Activated CD8-positive, alpha-beta T cell treated with anti-CD3 and anti-CD28 coated beads, Interleukin-2, amount 10 ng/mL, durations not matched to agents 7 days and 5 days (primary cell): ENCODE data around the gene PACS1. TPM values are rescaled to one million over a fixed set of nuclear protein-coding genes. Genes with fewer than 3 reads are reported as not detected.
"Not testable (repeated sequence)": the region's sequence is repeated elsewhere in the genome, so short reads cannot be mapped to it uniquely, and the experiment has no call there.

Source experiments
- ATAC-seq: fragments of 150-1000 bp; cut with Tn5 transposase; one replicate; pipeline ENCODE4 v1.10.0; 2021; ENCODE audit warnings: moderate library complexity
- CTCF ChIA-PET: fragments of 350-600 bp; sonication (Branson Sonifier 250); formaldehyde crosslinking; loops from one replicate; lab custom pipeline; 2021; ENCODE audit warnings: antibody characterized with exemption; lab: Charles Lee
- POLR2A ChIA-PET: fragments of 350-600 bp; sonication (Branson Sonifier 250); formaldehyde crosslinking; loops from one replicate; lab custom pipeline; 2021; ENCODE audit warnings: antibody characterized with exemption; lab: Charles Lee
- DNase-seq: peaks from one replicate; pipeline ENCODE4 v3.0.0-alpha.2; 2020
- H3K27ac Mint-ChIP-seq: one replicate; pipeline ENCODE4 v1.8.0; 2021; ENCODE audit warnings: mild to moderate bottlenecking, mixed read lengths
- H3K27me3 Mint-ChIP-seq: one replicate; pipeline ENCODE4 v1.8.0; 2021; ENCODE audit warnings: low read depth, mixed read lengths
- H3K36me3 Mint-ChIP-seq: one replicate; pipeline ENCODE4 v1.8.0; 2021; ENCODE audit warnings: low read depth, mixed read lengths
- H3K4me1 Mint-ChIP-seq: one replicate; pipeline ENCODE4 v1.8.0; 2021; ENCODE audit warnings: low read depth, mixed read lengths
- H3K4me3 Mint-ChIP-seq: one replicate; pipeline ENCODE4 v1.8.0; 2021; ENCODE audit warnings: mild to moderate bottlenecking, mixed read lengths
- H3K9me3 Mint-ChIP-seq: one replicate; pipeline ENCODE4 v1.8.0; 2022; ENCODE audit warnings: mixed read lengths; ENCODE audit not compliant: insufficient read depth
- total RNA-seq, 2 experiments: library from RNA; stranded (reverse); gene quantifications; one replicate each; pipeline ENCODE4 v1.2.3, GENCODE V29; 2021

Gene PACS1
- total RNA-seq, 2 experiments from 2014 or later = 84.6 to 91.6 TPM

DNA sequence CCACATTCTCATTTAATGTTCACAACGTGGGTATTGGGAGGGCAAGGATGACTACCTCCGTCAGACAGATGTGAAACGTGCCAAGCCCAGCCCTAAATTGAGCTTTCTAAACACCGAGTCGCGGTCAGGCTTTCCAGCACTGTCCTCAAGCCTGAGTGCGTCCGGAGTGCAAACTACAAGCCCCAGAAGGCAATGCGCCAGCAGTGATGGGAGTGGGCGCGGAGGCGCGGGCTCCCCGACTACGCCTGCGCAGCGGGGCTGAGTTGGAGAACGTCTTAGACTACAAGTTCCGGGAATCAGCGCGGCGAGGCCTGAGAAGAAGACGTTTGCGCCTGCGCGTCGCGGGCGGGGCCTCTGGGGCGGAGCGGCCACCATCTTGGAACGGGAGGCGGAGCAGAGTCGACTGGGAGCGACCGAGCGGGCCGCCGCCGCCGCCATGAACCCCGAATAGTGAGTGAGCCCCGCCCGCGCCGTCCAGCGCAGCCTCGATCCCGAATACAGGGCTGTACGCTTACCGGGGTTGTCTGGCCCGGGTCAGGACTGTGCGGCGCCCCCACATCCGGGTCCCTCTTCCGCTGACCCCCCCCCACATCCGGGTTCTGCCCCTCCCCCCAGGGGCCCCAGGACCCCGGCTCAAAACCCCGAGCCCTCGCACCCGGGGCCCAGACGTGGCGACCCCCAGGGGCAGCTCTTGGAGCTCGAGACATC lies 198.3 kb downstream of the PACS1 start, which contains the start of gene RAB1B:
Gene RAB1B (plus strand): TSS at position 396 of the 708 bp plus-strand sequence. CDS start 41 bp downstream, at position 437.
- Mint-ChIP-seq H3K4me3 (peak within 1 kb of the TSS; percentile 84), H3K9me3 (no peaks in the 10 kb centered on the region), H3K27ac (peak within 1 kb of the TSS; percentile 98), H3K27me3 (no peaks in the 10 kb centered on the region), H3K4me1 (peaks cover 49% of the 10 kb centered on the region), H3K36me3 (peaks cover 51% of the 10 kb centered on the region)
- ChIA-PET CTCF (interaction anchor here (1.0 to 6.6 kb wide), 7 partner anchors 13 to 409 kb away, joined by 3 to 64 read pairs (median 3); partner anchors contain the start of gene MUS81), POLR2A (interaction anchor here (0.5 to 1.8 kb wide), 13 partner anchors 10 to 397 kb away, joined by 3 to 15 read pairs (median 3); partner anchors contain the start of genes RBM14 and YIF1A)
- ATAC-seq (peak; percentile 86), DNase-seq (peak; percentile 100)

DNA sequence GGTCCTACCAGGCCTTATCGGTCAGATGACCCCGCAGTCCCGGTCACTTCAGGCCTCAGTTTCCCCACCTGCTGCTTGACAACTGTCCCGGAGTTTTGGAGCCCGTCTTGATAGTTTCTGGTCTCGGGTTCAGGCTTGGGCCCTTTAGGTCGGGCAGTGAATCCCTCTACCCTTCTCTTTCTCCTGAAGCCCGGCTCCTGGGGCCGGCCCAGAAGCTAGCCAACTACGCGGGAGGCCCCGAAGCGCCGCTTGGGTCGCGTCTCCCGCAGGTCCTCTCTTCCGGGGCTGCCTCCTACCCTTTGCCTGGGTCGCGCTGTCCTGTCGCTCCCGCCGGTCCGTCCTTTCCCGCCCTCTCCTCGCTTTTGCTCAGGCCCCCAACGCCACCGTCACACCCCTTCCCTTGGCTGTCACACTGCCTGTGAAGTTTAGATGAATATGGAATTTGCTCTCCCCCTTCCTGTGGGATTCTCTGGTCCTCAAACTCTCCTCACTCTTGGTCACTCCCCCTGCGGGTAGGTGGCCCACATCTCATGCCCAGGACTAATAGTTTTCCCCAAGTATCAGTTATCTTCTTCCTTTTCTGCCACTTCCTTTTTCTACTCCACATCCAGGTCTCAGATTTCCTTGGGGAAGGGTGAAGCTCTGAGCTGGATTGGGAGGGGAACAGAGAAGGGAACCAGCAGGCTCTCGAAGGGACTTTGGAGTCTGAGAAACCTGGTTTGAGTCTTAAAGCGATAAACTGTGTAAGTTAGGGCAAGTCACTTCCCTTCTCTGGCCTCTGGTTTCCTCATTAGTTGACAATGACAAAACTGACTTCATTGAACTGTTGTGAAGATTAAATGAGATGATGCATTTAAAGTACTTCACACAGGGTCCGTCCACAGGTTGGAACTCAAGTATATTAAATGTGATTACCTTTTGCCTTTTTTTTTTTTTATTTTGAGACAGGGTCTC lies 199.2 kb downstream of the PACS1 start:
- DNase-seq (peak; percentile 38), ATAC-seq (no peak)
- POLR2A ChIA-PET = interaction anchor here (0.5 to 1.8 kb wide), 3 partner anchors 20 to 234 kb away, joined by 3 to 5 read pairs (median 3); partner anchors contain the start of gene YIF1A
- peaks cover 52% of the 10 kb centered on the region for H3K4me1 Mint-ChIP-seq
- H3K27me3 Mint-ChIP-seq = no peaks in the 10 kb centered on the region
- H3K27ac Mint-ChIP-seq = peak overlapping the region; percentile 98
- no peaks in the 10 kb centered on the region for H3K9me3 Mint-ChIP-seq
- peak overlapping the region; percentile 84 for H3K4me3 Mint-ChIP-seq
- H3K36me3 Mint-ChIP-seq = peaks cover 51% of the 10 kb centered on the region
- CTCF ChIA-PET = interaction anchor here (1.1 to 6.6 kb wide), 4 partner anchors 12 to 49 kb away, joined by 3 to 64 read pairs (median 3); no protein-coding TSS in a partner anchor

DNA sequence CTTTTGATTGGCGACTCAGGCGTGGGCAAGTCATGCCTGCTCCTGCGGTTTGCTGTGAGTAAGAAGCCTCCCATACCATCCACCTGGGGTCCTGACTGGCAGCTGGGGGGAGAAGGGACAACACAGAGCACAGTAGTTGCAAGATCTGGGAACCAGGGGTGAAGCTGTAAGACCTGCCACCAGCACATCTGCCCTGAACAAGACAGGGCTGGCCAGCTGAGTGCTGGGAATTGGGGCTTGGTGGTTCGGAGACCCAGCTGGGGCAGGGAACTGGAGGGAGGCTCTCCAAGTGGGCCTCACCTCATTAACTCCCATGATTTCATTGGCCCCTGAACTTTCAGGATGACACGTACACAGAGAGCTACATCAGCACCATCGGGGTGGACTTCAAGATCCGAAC lies 201.7 kb downstream of the PACS1 start:
- Mint-ChIP-seq H3K36me3 (peaks cover 59% of the 10 kb centered on the region), H3K27ac (no peak overlapping the region), H3K4me1 (peaks cover 49% of the 10 kb centered on the region), H3K27me3 (no peaks in the 10 kb centered on the region), H3K9me3 (no peaks in the 10 kb centered on the region), H3K4me3 (no peak overlapping the region)
- no peak for ATAC-seq
- DNase-seq = no peak
- POLR2A ChIA-PET = interaction anchor here (0.7 to 3.0 kb wide), 3 partner anchors 10 to 201 kb away, joined by 3 to 16 read pairs (median 5); no protein-coding TSS in a partner anchor
- CTCF ChIA-PET = interaction anchor here (0.6 to 6.6 kb wide), 4 partner anchors 10 to 382 kb away, joined by 3 to 64 read pairs (median 3); no protein-coding TSS in a partner anchor

DNA sequence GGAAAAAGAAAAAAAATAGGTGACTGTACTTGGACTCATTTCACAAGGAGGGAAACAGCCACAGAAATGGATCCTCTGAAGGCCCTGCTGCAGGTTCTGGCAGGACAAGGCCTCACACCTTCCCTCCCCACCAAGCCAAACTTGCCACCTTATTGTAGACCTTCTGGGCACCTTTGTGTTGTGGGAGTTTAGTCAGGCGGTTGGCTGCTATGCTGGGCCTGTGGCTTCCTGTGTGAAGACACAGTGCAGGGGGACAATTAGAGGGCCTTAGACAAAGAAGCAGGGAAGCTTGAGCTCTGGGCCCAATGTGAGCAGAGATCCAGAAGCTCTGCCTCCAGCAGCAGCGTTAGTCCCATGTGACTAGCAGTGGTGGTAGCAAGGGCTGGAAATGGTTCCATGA lies 202.5 kb downstream of the PACS1 start:
- POLR2A ChIA-PET = interaction anchor here (0.9 to 3.0 kb wide), 2 partner anchors 9 to 40 kb away, joined by 3 to 16 read pairs; no protein-coding TSS in a partner anchor
- ATAC-seq (no peak), DNase-seq (peak; percentile 50)
- H3K4me1 Mint-ChIP-seq = peaks cover 50% of the 10 kb centered on the region
- H3K9me3 Mint-ChIP-seq = no peaks in the 10 kb centered on the region
- peak overlapping the region; percentile 34 for H3K4me3 Mint-ChIP-seq
- H3K27ac Mint-ChIP-seq = peak overlapping the region; percentile 62
- no peaks in the 10 kb centered on the region for H3K27me3 Mint-ChIP-seq
- CTCF ChIA-PET = interaction anchor here (0.7 to 6.6 kb wide), 5 partner anchors 9 to 166 kb away, joined by 3 to 64 read pairs (median 3); partner anchors contain the start of gene MRPL11
- peaks cover 54% of the 10 kb centered on the region for H3K36me3 Mint-ChIP-seq

DNA sequence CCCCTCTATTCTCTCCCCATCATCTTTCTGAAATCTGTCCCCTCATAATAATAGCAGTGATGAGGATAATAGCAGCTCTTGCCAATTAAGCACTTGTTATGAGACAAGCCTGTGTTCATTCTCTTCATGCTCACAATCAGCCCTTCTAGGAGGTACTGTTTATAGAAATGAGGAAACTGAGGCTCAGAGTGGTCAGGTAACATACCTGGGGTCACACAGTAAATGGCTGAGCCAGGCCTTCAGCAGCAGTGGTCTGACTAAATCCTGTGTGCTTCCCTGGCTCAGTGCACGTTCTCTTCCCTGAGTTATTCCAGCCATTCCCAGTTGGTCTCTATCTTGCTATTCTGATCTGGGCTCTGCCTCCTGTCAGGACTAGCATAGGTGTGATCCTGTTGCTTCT lies 204.1 kb downstream of the PACS1 start:
- Mint-ChIP-seq H3K9me3 (no peaks in the 10 kb centered on the region), H3K36me3 (peaks cover 52% of the 10 kb centered on the region), H3K4me1 (peaks cover 51% of the 10 kb centered on the region), H3K27ac (no peak overlapping the region), H3K4me3 (no peak overlapping the region), H3K27me3 (peaks cover 3% of the 10 kb centered on the region)
- CTCF ChIA-PET = interaction anchor here (1.0 kb wide), 1 partner anchor 8 kb away, joined by 4 read pairs; no protein-coding TSS in a partner anchor
- POLR2A ChIA-PET = no interaction called here
- ATAC-seq (no peak), DNase-seq (no peak)

DNA sequence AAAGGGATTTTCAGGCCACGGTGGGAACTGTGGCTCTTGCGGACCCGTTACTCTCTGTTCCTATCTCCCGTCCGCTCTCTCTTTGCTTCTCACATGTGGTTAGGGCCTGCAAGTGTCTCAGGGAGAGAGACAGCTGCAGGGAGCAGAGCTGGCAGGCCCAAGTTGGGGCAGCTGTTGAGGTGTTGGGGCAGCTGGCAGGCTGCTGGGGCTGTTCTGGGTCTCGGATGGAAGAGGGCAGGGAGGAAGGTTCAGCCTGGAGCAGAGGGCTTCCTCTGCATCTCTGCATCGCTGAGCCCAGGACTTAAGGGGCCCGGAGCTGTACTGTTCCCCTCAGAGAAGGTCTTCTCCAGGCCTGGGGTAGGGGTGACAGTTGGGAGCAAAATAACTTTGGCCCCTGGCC lies 205.3 kb downstream of the PACS1 start:
- H3K4me3 Mint-ChIP-seq = no peak overlapping the region
- POLR2A ChIA-PET = interaction anchor here (0.9 kb wide), 1 partner anchor 166 kb away, joined by 3 read pairs; no protein-coding TSS in a partner anchor
- H3K27ac Mint-ChIP-seq = no peak overlapping the region
- CTCF ChIA-PET = no interaction called here
- H3K4me1 Mint-ChIP-seq = peaks cover 42% of the 10 kb centered on the region
- H3K9me3 Mint-ChIP-seq = no peaks in the 10 kb centered on the region
- DNase-seq (no peak), ATAC-seq (no peak)
- peaks cover 44% of the 10 kb centered on the region for H3K36me3 Mint-ChIP-seq
- peaks cover 7% of the 10 kb centered on the region for H3K27me3 Mint-ChIP-seq

DNA sequence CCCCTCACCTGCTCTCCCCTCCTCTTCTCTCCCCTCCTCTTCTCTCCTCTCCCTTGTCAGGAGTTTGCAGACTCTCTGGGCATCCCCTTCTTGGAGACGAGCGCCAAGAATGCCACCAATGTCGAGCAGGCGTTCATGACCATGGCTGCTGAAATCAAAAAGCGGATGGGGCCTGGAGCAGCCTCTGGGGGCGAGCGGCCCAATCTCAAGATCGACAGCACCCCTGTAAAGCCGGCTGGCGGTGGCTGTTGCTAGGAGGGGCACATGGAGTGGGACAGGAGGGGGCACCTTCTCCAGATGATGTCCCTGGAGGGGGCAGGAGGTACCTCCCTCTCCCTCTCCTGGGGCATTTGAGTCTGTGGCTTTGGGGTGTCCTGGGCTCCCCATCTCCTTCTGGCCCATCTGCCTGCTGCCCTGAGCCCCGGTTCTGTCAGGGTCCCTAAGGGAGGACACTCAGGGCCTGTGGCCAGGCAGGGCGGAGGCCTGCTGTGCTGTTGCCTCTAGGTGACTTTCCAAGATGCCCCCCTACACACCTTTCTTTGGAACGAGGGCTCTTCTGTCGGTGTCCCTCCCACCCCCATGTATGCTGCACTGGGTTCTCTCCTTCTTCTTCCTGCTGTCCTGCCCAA lies 206.0 kb downstream of the PACS1 start:
- no peaks in the 10 kb centered on the region for H3K9me3 Mint-ChIP-seq
- CTCF ChIA-PET = no interaction called here
- POLR2A ChIA-PET = no interaction called here

DNA sequence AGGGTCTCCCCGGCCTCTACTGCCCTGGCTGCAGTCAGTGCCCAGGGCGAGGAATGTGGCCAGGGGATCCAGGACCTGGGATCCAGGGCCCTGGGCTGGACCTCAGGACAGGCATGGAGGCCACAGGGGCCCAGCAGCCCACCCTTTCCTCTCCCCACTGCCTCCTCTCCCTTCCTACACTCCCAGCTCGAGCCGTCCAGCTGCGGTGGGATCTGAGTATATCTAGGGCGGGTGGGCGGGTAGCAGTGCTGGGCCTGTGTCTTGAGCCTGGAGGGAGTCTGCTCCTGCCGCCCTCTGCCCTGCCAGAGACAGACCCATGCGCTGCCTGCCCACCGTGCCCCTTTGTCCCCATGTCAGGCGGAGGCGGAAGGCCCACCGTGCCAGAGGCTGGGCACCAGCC lies 206.5 kb downstream of the PACS1 start:
- ChIA-PET POLR2A (interaction anchor here (1.1 to 1.4 kb wide), 2 partner anchors 11 to 13 kb away, joined by 3 to 5 read pairs; partner anchors contain the start of gene YIF1A), CTCF (interaction anchor here (1.3 kb wide), 1 partner anchor 13 kb away, joined by 3 read pairs; the partner anchor contains the start of gene YIF1A)
- DNase-seq, H3K27me3 Mint-ChIP-seq, H3K9me3 Mint-ChIP-seq, ATAC-seq: not testable (repeated sequence)
- Mint-ChIP-seq H3K27ac (peak overlapping the region; percentile 16), H3K36me3 (peaks cover 38% of the 10 kb centered on the region), H3K4me3 (peak overlapping the region; percentile 8), H3K4me1 (peaks cover 45% of the 10 kb centered on the region)

More for the DNA sequence above, 206.0 kb downstream of the PACS1 start:
- no peak overlapping the region for H3K27ac Mint-ChIP-seq
- H3K4me1 Mint-ChIP-seq = peaks cover 40% of the 10 kb centered on the region
- ATAC-seq (no peak), DNase-seq (no peak)
- H3K4me3 Mint-ChIP-seq = no peak overlapping the region
- peaks cover 39% of the 10 kb centered on the region for H3K36me3 Mint-ChIP-seq
- peaks cover 7% of the 10 kb centered on the region for H3K27me3 Mint-ChIP-seq

DNA sequence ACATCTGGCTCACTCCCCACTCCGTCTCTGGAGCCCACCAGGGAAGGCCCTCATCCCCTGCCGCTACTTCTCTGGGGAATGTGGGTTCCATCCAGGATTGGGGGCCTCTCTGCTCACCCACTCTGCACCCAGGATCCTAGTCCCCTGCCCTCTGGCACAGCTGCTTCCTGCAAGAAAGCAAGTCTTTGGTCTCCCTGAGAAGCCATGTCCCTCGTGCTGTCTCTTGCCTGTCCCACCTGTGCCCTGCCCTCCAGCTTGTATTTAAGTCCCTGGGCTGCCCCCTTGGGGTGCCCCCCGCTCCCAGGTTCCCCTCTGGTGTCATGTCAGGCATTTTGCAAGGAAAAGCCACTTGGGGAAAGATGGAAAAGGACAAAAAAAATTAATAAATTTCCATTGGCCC lies 207.0 kb downstream of the PACS1 start:
- peaks cover 34% of the 10 kb centered on the region for H3K36me3 Mint-ChIP-seq
- peak overlapping the region; percentile 16 for H3K27ac Mint-ChIP-seq

More for the DNA sequence above, 207.0 kb downstream of the PACS1 start:
- Mint-ChIP-seq H3K4me3 (peak overlapping the region; percentile 8), H3K4me1 (peaks cover 44% of the 10 kb centered on the region)
- H3K27me3 Mint-ChIP-seq, ATAC-seq, H3K9me3 Mint-ChIP-seq, DNase-seq: not testable (repeated sequence)
- CTCF ChIA-PET = interaction anchor here (1.3 kb wide), 1 partner anchor 12 kb away, joined by 3 read pairs; the partner anchor contains the start of gene YIF1A
- POLR2A ChIA-PET = interaction anchor here (1.1 to 1.4 kb wide), 2 partner anchors 11 to 12 kb away, joined by 3 to 5 read pairs; partner anchors contain the start of gene YIF1A
